Uterus (tissue), 4 donors: Measurements from ENCODE around the gene NCKAP1. TPM values are rescaled to one million over a fixed set of nuclear protein-coding genes. Genes with fewer than 3 reads are reported as not detected.

Experiments
- DNase-seq, 2 donors: peaks; one replicate each; pipeline ENCODE4 v3.0.0-alpha.2; 2019 to 2020
- H3K27ac ChIP-seq, 2 donors: fragments of 200-600 bp; sonication (generic); 1 replicate in 1 of 2; 2 replicates in 1 of 2; pipeline ENCODE4 v1.5.1; 2016 to 2018
- H3K27me3 ChIP-seq, 2 donors: fragments of 200-600 bp; sonication (generic); one replicate each; pipeline ENCODE4 v1.5.1; 2018 to 2019; ENCODE audit warnings: control low read depth in 1 of 2
- H3K36me3 ChIP-seq, 2 donors: fragments of 200-600 bp; sonication (generic); one replicate each; pipeline ENCODE4 v1.5.1; 2019; ENCODE audit warnings: control low read depth in 1 of 2
- H3K4me1 ChIP-seq, 2 donors: fragments of 200-600 bp; sonication (generic); one replicate each; pipeline ENCODE4 v1.5.1; 2018 to 2019; ENCODE audit warnings: control low read depth in 1 of 2
- H3K4me3 ChIP-seq, 2 donors: fragments of 200-600 bp; sonication (generic); 1 replicate in 1 of 2; 2 replicates in 1 of 2; pipeline ENCODE4 v1.5.1; 2018 to 2019; ENCODE audit warnings: mild to moderate bottlenecking in 1 of 2
- H3K9me3 ChIP-seq, 2 donors: fragments of 200-600 bp; sonication (generic); one replicate each; pipeline ENCODE4 v1.5.1; 2019; ENCODE audit warnings: control low read depth in 1 of 2
- POLR2A ChIP-seq, 2 donors: fragments of 450-650 bp; IDR thresholded peaks; one replicate each; pipeline ENCODE4 v1.6.1; 2016; ENCODE audit warnings: antibody characterized with exemption in 2 of 2, mild to moderate bottlenecking in 1 of 2, moderate library complexity in 1 of 2
- intact Hi-C: fragments of 100-400 bp; cut with DNase I; formaldehyde crosslinking; loops from one replicate; pipeline ENCODE4 v1.15.1; 2023; ENCODE audit warnings: low total_unique reads
- total RNA-seq, 4 donors: library from RNA; depleted of rRNA in 3 of 4; stranded (reverse); fragments of >200 nt in 3 of 4; gene quantifications; one replicate each; pipeline versions ENCODE4 v1.1.0 to v1.2.4, GENCODE V29; 2014 to 2023
- TF ChIP-seq, protein P1 (sequence below), 4 experiments: fragments of 200-600 bp in 2 of 4; fragments of 450-650 bp in 2 of 4; sonication (generic) in 2 of 4; IDR thresholded peaks; one replicate each; pipeline ENCODE4 v1.5.1; 2016 to 2019; ENCODE audit warnings: antibody characterized with exemption in 4 of 4, mild to moderate bottlenecking in 2 of 4, moderate library complexity in 1 of 4
- donor health status: DM: yes; HTN: yes; CAD: no.

Gene NCKAP1
- total RNA-seq, 4 donors from 2014 or later: 55.3 to 284 (median 167) TPM

DNA sequence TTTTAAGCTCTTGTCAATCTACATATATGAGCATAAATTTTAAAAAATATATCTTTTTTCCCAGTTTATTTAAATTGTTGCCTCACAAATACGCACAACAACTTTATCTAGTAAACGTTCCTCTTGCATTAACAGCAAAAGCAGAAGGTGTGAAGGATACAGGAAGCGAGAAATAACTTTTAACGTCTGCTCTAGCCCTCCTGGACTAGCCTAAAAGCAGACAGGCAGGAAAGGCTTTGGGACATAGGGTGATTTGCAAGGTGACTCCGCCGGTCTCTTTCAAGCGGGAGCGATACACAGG, 39.9 kb upstream of the NCKAP1 start:
- no peaks in the 10 kb centered on the region for H3K4me1 ChIP-seq
- H3K9me3 ChIP-seq: no peaks in the 10 kb centered on the region
- H3K4me3 ChIP-seq: peak overlapping the region; percentile 54 to 70
- H3K36me3 ChIP-seq: no peaks in the 10 kb centered on the region
- peak overlapping the region; percentile 84 to 96 for H3K27ac ChIP-seq
- H3K27me3 ChIP-seq: no peaks in the 10 kb centered on the region
- intact Hi-C loops: no loop called here
- peak in 1 of 2 donors; percentile 33 for DNase-seq
- no peak for TF ChIP-seq POLR2A (IDR thresholded peaks at IDR 0.05)
- TF ChIP-seq, protein P1, sequence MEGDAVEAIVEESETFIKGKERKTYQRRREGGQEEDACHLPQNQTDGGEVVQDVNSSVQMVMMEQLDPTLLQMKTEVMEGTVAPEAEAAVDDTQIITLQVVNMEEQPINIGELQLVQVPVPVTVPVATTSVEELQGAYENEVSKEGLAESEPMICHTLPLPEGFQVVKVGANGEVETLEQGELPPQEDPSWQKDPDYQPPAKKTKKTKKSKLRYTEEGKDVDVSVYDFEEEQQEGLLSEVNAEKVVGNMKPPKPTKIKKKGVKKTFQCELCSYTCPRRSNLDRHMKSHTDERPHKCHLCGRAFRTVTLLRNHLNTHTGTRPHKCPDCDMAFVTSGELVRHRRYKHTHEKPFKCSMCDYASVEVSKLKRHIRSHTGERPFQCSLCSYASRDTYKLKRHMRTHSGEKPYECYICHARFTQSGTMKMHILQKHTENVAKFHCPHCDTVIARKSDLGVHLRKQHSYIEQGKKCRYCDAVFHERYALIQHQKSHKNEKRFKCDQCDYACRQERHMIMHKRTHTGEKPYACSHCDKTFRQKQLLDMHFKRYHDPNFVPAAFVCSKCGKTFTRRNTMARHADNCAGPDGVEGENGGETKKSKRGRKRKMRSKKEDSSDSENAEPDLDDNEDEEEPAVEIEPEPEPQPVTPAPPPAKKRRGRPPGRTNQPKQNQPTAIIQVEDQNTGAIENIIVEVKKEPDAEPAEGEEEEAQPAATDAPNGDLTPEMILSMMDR (IDR thresholded peaks at IDR 0.05): no peak

DNA sequence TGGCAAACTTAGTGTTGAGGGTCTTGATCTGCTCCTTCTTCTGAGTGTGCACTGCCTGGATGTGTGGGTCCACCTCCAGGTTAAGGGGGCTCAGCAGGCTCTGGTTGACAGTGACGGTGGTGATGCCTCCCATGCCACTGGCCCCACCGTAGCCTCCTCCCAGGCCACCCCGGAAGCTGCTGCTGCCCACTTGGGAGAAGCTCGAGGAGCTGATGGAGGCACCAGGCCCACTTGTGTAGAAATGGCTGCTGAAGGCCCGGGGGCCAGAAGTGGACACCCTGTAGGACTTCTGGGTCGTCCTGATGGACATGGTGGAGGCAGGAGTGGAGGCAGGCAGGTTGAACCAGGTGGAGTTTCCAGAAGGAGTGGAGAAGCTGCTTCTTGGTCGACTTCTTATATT, 33.9 kb upstream of the NCKAP1 start:
- H3K27me3 ChIP-seq: no peaks in the 10 kb centered on the region
- TF ChIP-seq, protein P1 (IDR thresholded peaks at IDR 0.05): no peak
- TF ChIP-seq POLR2A (IDR thresholded peaks at IDR 0.05): no peak
- DNase-seq: no peak
- H3K4me1 ChIP-seq: no peaks in the 10 kb centered on the region
- intact Hi-C loops: no loop called here
- H3K4me3 ChIP-seq: no peak overlapping the region
- H3K27ac ChIP-seq: no peak overlapping the region
- H3K36me3 ChIP-seq: no peaks in the 10 kb centered on the region
- no peaks in the 10 kb centered on the region for H3K9me3 ChIP-seq

DNA sequence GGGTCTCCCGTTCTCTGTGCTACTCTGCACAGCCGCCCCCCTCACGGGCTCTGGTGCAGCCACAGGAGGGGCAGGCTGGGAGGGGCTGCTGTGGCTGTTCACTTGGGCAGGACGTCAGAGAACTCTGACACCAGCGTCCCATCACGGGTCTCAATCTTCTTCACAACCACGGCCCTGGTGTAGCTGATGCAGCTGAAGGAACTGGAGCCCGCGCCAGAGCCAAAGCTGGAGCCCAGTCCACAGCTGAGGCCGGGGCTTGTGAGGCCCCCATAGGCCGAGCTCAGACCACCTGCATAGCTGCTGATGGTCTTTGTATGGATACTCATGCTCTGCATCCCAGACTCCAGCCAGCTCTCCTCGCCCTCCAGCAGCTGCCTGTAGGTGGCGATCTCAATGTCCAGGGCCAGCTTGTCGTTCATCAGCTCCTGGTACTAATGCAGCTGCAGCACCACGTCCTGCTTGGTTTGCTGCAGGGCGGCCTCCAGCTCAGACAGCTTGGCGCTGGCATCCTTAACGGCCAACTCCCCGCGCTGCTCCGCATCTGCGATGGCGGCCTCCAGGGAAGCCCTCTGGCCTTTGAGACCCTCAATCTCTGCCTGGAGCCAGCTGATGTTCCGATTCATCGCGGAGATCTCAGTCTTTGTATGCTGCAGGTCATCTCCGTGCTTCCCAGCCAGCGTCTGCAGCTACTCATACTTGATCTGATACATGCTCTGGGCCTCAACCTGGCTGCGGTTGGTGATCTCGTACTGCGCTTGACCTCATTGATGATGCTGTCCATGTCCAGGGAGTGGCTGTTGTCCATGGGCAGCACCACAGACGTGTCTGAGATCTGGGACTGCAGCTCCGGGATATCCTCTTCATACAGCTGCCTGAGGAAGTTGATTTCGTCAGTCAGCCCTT, 32.9 kb upstream of the NCKAP1 start:
- no peaks in the 10 kb centered on the region for H3K27me3 ChIP-seq
- DNase-seq: no peak
- no peaks in the 10 kb centered on the region for H3K9me3 ChIP-seq
- H3K4me1 ChIP-seq: no peaks in the 10 kb centered on the region
- no peaks in the 10 kb centered on the region for H3K36me3 ChIP-seq
- TF ChIP-seq POLR2A (IDR thresholded peaks at IDR 0.05): no peak
- TF ChIP-seq, protein P1 (IDR thresholded peaks at IDR 0.05): peak in 1 of 4 experiments; percentile 20
- H3K27ac ChIP-seq: no peak overlapping the region
- no peak overlapping the region for H3K4me3 ChIP-seq
- intact Hi-C loops: no loop called here

DNA sequence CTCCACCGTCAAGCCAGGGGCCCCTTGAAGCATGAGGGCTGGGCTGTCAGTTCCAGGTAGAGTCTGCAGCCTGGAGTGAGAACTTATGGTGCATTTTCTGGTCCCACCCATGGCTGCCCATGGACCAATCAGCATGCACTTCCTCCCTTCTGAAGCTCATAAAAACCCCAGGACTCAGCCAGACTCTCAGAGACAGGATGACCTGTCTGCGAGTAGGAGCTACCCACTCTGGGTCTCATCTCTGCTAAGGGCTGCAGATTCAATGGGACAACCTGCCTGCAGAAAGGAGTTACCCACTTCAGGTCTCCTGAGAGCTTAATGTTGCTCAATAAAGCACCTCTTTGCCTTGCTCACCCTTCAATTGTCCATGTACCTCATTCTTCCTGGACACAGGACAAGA, 30.9 kb upstream of the NCKAP1 start:
- H3K27ac ChIP-seq: no peak overlapping the region
- TF ChIP-seq, protein P1 (IDR thresholded peaks at IDR 0.05): no peak
- TF ChIP-seq POLR2A (IDR thresholded peaks at IDR 0.05): no peak
- H3K9me3 ChIP-seq: no peaks in the 10 kb centered on the region
- no peaks in the 10 kb centered on the region for H3K4me1 ChIP-seq
- H3K27me3 ChIP-seq: no peaks in the 10 kb centered on the region
- intact Hi-C loops: no loop called here
- no peaks in the 10 kb centered on the region for H3K36me3 ChIP-seq
- no peak overlapping the region for H3K4me3 ChIP-seq
- DNase-seq: no peak

DNA sequence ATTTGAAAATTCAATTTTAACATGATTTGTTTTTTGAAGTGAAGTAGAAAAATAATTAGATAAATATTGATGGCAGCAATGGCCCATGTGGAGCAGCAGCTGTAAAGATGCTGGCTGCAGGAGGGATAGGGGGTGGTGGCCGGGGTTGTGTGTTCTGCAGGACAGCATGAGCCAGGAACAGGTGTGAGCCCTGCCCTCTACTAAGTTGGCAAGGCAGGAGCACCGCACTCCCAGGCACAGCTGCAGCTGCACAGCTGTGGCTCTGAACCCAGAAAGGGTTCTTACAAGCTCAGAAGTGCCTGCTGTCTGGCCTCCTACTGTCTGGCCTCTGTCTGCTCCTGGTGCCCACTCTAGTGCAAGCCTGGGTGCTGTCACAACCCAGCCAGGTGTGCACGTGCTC, 30.3 kb upstream of the NCKAP1 start:
- Histone ChIP-seq H3K9me3 (no peaks in the 10 kb centered on the region), H3K27ac (no peak overlapping the region), H3K4me3 (no peak overlapping the region), H3K4me1 (no peaks in the 10 kb centered on the region), H3K27me3 (no peaks in the 10 kb centered on the region), H3K36me3 (no peaks in the 10 kb centered on the region)
- TF ChIP-seq POLR2A (IDR thresholded peaks at IDR 0.05): no peak
- TF ChIP-seq, protein P1 (IDR thresholded peaks at IDR 0.05): no peak
- DNase-seq: no peak
- intact Hi-C loops: no loop called here
